BLaER1 (cell line): ENCODE data around the gene R3HDM2.
"Not testable (repeated sequence)": the region's sequence is repeated elsewhere in the genome, so short reads cannot be mapped to it uniquely, and the experiment has no call there.

ENCODE experiments used
- H3K27ac ChIP-seq: shearing (Covaris generic); formaldehyde crosslinking; 2 replicates; pipeline ENCODE4 v1.8.1; 2022
- H3K27me3 ChIP-seq: shearing (Covaris generic); formaldehyde crosslinking; 2 replicates; pipeline ENCODE4 v1.8.1; 2022
- H3K36me3 ChIP-seq: shearing (Covaris generic); formaldehyde crosslinking; 2 replicates; pipeline ENCODE4 v1.8.1; 2022
- H3K4me1 ChIP-seq: shearing (Covaris generic); formaldehyde crosslinking; 2 replicates; pipeline ENCODE4 v1.8.1; 2022
- H3K4me2 ChIP-seq: shearing (Covaris generic); formaldehyde crosslinking; 2 replicates; pipeline ENCODE4 v1.8.1; 2022
- H3K4me3 ChIP-seq: shearing (Covaris generic); formaldehyde crosslinking; 2 replicates; pipeline ENCODE4 v1.8.1; 2022
- H3K9ac ChIP-seq: shearing (Covaris generic); formaldehyde crosslinking; 2 replicates; pipeline ENCODE4 v1.8.1; 2022
- H3K9me3 ChIP-seq: shearing (Covaris generic); formaldehyde crosslinking; 2 replicates; pipeline ENCODE4 v1.8.1; 2022
- H4K20me1 ChIP-seq: shearing (Covaris generic); formaldehyde crosslinking; 2 replicates; pipeline ENCODE4 v1.8.1; 2022
- Cebpa-rat ChIP-seq: shearing (Covaris generic); IDR thresholded peaks from 2 replicates; pipeline ENCODE4 v1.8.1; 2022

The R3HDM2 gene

DNA sequence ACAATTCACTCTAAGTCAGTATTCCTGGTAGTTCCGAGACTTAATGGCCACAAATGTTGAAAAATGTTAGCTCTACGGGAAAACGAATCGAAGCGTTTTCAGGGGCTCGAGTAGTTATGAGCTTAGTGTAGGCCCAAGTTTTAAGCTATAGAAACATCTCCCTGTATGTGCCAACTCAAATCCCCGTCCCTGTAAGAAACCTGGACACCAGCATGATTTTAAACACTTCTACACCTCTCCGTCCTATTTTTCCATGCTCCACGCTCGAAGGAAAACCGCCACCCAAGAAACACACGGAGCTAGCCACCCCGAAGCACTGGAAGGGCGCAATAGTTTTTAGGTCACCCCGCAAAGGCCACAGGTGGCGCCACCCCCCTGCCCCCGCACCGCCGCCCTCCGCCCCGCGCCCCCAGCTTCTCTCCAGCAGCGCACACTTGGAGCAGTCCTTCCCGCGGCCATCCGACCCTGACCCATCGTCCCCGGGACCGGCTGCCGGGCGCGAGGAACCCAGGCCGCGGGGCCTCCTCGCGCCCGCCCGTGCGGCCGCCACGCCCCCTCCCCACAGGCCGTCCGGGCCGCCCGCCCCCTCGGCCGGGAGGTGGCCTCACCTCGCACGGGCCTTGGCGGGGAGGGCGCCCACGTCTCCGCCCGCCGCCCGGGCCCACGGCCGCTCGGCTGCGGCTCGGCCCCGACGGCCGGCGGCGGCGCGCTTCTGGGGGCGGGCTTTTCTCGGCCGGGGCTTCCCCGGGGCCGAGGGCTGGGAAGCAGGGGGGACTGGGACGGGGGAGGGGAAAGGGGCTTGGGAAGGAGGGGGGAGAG is 522 bp downstream of the R3HDM2 start:
- H4K20me1 ChIP-seq: no peaks in the 10 kb centered on the region
- peak overlapping the region; percentile 88 for H3K9ac ChIP-seq
- peak overlapping the region; percentile 74 for H3K4me3 ChIP-seq
- peaks cover 9% of the 10 kb centered on the region for H3K36me3 ChIP-seq
- TF ChIP-seq Cebpa-rat: no peak
- peak overlapping the region; percentile 94 for H3K27ac ChIP-seq
- H3K27me3 ChIP-seq: no peaks in the 10 kb centered on the region
- H3K9me3 ChIP-seq: no peaks in the 10 kb centered on the region
- H3K4me1 ChIP-seq: peaks cover 35% of the 10 kb centered on the region
- peak overlapping the region; percentile 87 for H3K4me2 ChIP-seq

DNA sequence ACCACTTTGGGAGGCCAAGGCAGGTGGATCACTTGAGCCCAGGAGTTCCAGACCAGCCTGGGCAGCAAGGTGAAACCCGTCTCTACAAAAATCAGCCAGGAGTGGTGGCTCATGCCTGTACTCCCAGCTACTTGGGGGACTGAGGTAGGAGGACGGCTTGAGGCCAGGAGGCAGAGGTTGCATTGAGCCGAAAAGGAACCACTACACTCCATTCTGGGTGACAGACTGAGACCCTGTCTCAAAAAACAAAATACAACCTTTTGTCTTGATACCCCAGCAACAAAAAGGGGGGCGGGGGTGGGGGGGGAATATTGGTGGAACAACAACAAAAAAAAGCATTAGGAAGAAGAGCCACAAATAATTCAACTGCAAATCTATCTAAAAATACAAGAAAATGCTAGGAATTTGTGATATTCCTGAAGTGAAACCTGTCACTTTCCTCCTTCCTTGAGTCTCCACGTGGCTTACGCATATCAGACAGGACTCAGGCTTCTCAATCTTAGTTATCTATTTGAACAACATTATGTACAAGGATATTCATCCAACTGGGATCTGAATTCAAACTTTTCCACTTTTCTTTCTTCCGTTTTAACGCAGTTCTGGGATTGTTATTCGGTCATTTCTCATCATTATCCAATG is 1.3 kb downstream of the R3HDM2 start:
- no peaks in the 10 kb centered on the region for H3K9me3 ChIP-seq
- no peaks in the 10 kb centered on the region for H3K27me3 ChIP-seq
- TF ChIP-seq Cebpa-rat: no peak
- peak overlapping the region; percentile 74 for H3K4me3 ChIP-seq
- H3K4me2 ChIP-seq: peak overlapping the region; percentile 87
- no peaks in the 10 kb centered on the region for H4K20me1 ChIP-seq
- H3K27ac ChIP-seq: peak overlapping the region; percentile 94
- peak overlapping the region; percentile 88 for H3K9ac ChIP-seq
- H3K36me3 ChIP-seq: peaks cover 16% of the 10 kb centered on the region
- peaks cover 28% of the 10 kb centered on the region for H3K4me1 ChIP-seq

DNA sequence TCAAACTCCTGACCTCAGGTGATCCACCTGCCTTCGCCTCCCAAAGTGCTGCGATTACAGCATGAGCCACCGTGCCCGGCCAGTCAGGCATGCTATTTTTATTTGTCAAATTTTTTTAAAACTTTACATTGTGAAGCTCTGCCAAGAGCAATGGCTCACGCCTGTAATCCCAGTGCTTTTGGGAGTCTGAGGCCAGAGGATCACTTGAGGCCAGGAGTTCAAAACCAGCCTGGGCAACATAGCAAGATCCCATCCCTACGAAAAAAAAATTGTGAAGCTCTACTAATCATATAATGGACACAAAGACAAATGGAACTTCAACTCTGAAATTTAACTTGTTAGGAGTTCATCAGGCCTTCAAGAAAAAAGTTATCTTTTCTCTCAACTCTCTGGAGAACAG is 1.9 kb downstream of the R3HDM2 start:
- H3K4me1 ChIP-seq: peaks cover 22% of the 10 kb centered on the region
- no peak for TF ChIP-seq Cebpa-rat
- H3K36me3 ChIP-seq: peaks cover 23% of the 10 kb centered on the region
- H3K27ac ChIP-seq: peak overlapping the region; percentile 94
- peak overlapping the region; percentile 87 for H3K4me2 ChIP-seq
- peak overlapping the region; percentile 88 for H3K9ac ChIP-seq
- H4K20me1 ChIP-seq: no peaks in the 10 kb centered on the region
- no peaks in the 10 kb centered on the region for H3K27me3 ChIP-seq
- H3K9me3 ChIP-seq: no peaks in the 10 kb centered on the region
- peak overlapping the region; percentile 74; the same call in 1 of the 2 replicates for H3K4me3 ChIP-seq

DNA sequence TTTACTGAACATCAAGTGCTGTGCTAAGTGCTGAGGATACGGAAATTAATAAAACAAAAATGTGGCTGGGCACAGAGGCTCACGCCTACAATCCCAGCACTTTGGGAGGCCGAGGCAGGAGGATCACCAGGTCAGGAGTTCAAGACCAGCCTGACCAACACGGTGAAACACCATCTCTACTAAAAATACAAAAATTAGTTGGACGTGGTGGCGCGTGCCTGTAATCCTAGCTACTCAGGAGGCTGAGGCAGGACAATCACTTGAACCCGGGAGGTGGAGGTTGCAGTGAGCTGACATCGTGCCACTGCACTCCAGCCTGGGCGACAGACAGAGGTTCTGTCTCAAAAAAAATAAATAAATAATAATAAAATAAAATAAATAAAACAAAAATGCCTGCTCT is 3.9 kb downstream of the R3HDM2 start:
- H3K27ac ChIP-seq, H3K9me3 ChIP-seq, H4K20me1 ChIP-seq, H3K4me2 ChIP-seq, H3K27me3 ChIP-seq, H3K4me3 ChIP-seq, H3K9ac ChIP-seq: not testable (repeated sequence)
- peaks cover 43% of the 10 kb centered on the region for H3K36me3 ChIP-seq
- peaks cover 22% of the 10 kb centered on the region for H3K4me1 ChIP-seq

DNA sequence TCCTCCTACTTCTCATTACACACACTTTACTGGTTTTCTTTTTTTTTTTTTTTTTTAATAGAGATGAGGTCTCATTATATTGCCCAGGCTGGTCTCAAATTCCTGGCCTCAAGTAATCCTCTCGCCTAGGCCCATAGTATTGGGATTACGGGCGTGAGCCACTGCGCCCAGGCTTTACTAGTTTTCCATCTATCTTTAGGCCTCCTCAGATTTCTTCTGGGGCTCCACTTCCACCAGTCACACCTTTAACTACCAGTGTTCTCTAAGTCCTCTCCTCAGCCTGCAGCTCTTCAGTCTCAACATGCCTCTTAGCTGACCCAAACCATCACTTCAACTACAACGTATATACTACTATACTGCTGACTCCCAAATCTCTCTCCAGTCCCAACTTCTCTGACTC is 10.4 kb downstream of the R3HDM2 start:
- H3K9ac ChIP-seq: no peak overlapping the region
- no peak overlapping the region for H3K27ac ChIP-seq
- H4K20me1 ChIP-seq: peaks cover 52% of the 10 kb centered on the region
- H3K27me3 ChIP-seq: no peaks in the 10 kb centered on the region
- no peak overlapping the region for H3K4me2 ChIP-seq
- no peak overlapping the region for H3K4me3 ChIP-seq
- no peaks in the 10 kb centered on the region for H3K9me3 ChIP-seq
- H3K4me1 ChIP-seq: no peaks in the 10 kb centered on the region
- no peak for TF ChIP-seq Cebpa-rat
- peaks cover 82% of the 10 kb centered on the region for H3K36me3 ChIP-seq

DNA sequence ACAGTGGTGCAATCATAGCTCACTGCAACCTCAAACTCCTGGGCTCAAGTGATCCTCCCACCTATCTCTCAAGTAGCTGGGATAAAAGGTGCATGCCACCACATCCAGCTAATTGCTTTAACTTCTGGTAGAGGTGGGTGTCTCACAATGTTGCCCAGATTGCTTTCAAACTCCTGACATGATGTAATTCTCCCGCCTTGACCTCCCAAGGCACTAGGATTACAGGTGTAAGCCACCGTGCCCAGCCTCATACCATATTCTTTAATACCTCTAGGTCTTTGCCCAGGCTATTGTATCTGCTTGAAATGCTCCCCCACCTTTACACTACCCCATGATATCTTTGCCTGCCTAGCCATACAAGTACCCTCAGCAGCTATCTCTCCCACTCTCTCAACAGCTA is 11.3 kb downstream of the R3HDM2 start:
- Histone ChIP-seq H4K20me1 (peaks cover 62% of the 10 kb centered on the region), H3K9ac (no peak overlapping the region), H3K27ac (no peak overlapping the region), H3K4me1 (no peaks in the 10 kb centered on the region), H3K4me3 (no peak overlapping the region), H3K36me3 (peaks cover 72% of the 10 kb centered on the region), H3K27me3 (no peaks in the 10 kb centered on the region), H3K9me3 (no peaks in the 10 kb centered on the region), H3K4me2 (no peak overlapping the region)
- no peak for TF ChIP-seq Cebpa-rat

DNA sequence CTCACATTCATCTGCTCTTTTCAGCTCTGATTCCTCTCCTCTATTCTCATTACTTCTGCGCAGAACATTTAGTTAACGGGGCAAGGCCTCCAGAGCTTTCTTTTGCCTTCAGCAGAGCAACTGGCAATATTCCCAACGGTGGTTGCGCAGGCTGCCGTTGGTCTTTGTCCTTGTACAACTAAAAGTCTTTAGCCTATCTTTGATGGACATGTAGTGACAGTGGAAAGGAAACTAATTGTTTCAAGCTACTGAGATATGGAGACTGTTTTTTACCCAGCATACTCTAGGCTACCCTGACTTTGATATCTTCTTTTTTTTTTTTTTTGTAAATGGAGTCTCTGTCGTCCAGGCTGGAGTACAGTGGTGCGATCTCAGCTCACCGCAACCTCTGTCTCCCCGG is 12.6 kb downstream of the R3HDM2 start:
- Histone ChIP-seq H3K4me1 (no peaks in the 10 kb centered on the region), H3K27me3 (no peaks in the 10 kb centered on the region), H3K9me3 (no peaks in the 10 kb centered on the region), H3K4me2 (no peak overlapping the region), H3K27ac (no peak overlapping the region), H3K36me3 (peaks cover 69% of the 10 kb centered on the region), H3K4me3 (no peak overlapping the region), H3K9ac (no peak overlapping the region), H4K20me1 (peaks cover 70% of the 10 kb centered on the region)
- no peak for TF ChIP-seq Cebpa-rat

DNA sequence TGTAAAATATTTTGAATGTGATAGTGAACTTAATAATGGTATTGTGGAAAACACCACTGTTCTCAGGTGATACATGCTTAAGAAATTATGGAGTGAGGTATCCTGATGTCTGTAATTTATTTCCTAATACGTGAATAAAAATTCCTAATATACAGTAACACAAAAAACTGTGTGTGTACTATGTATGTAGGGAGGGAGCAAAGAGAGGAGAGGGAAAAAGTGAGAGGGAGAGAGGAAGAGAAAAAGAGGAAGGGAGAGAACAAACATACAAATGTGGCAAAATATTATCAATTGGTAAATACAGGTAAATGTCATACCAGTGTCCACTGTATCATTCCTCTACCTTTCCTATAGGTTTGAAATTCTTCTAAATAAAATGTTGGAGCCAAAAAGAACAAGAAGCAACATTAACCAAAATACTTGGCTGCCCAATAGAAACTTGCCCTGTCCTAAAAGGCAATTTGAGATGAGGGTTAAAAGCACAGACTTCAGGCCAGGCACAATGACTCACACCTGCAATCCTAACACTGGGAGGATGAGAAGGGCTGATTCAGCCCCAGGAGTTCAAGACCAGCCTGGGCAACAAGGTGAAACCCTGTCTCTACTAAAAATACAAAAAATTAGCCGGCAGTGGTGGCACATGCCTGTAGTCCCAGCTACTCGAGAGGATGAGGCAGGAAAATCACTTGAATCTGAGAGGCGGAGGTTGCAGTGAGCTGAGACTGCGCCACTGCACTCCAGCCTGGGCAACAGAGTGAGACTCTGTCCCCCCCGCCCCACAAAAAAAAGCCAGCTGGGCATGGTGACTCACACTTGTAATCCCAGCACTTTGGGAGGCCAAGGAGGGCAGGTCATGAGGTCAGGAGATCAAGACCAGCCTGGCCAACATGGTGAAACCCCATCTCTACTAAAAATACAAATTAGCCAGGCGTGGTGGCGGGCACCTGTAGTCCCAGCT is 14.5 kb downstream of the R3HDM2 start:
- Histone ChIP-seq H3K4me1 (no peaks in the 10 kb centered on the region), H3K4me3 (no peak overlapping the region), H3K9me3 (no peaks in the 10 kb centered on the region), H3K27me3 (no peaks in the 10 kb centered on the region), H3K4me2 (no peak overlapping the region), H3K27ac (no peak overlapping the region), H3K9ac (0 out of 2 replicates have a peak overlapping the region, but pooled peaks have one; percentile 18), H3K36me3 (peaks cover 65% of the 10 kb centered on the region), H4K20me1 (peaks cover 78% of the 10 kb centered on the region)
- TF ChIP-seq Cebpa-rat: no peak

DNA sequence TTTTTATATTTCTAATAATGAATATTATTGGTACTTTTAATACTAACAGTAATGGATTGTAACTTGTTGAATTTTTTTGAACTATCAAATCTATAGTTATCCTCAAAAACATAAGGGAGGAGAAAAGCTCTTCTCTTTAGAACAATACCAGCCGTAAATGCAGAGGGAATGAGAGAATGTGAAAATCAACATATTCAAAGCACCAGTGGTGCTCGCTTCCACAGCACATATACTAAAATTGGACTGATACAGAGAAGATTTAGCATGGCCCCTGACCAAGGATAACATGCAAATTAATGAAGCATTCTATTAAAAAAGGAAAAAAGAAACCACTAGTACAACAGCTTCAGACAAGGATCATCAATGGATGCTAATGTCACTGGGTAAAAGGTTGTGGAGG is 15.8 kb downstream of the R3HDM2 start:
- Histone ChIP-seq H3K4me2 (no peak overlapping the region), H3K4me3 (no peak overlapping the region), H3K4me1 (no peaks in the 10 kb centered on the region), H4K20me1 (peaks cover 79% of the 10 kb centered on the region), H3K9me3 (no peaks in the 10 kb centered on the region), H3K9ac (no peak overlapping the region), H3K27ac (no peak overlapping the region), H3K27me3 (no peaks in the 10 kb centered on the region), H3K36me3 (peaks cover 53% of the 10 kb centered on the region)
- TF ChIP-seq Cebpa-rat: no peak

DNA sequence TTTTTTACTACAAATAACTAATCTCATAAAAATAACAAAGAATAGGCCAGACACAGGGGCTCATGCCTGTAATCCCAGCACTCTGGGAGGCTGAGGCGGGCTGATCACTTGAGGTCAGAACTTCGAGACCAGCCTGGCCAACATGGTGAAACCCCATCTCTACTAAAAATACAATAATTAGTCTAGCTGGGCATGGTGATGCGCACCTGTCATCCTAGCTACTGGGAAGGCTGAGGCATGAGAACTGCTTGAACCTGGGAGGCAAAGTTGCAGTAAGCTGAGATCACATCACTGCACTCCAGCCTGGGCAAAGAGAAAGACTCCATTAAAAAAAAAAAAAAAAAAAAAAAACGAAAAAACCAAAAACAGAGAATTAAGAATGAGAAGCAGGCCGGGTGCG is 16.7 kb downstream of the R3HDM2 start:
- Histone ChIP-seq H4K20me1 (peaks cover 80% of the 10 kb centered on the region), H3K36me3 (peaks cover 44% of the 10 kb centered on the region)
- H3K4me1 ChIP-seq, H3K27ac ChIP-seq, H3K4me3 ChIP-seq, H3K9me3 ChIP-seq, H3K27me3 ChIP-seq, H3K4me2 ChIP-seq, H3K9ac ChIP-seq: not testable (repeated sequence)
